ENCODE results near the gene COLEC11.

- TF ChIP-seq IRF1 (CRISPR knock-in tag; IDR thresholded peaks at IDR 0.05) (no peak), USF2 (CRISPR knock-in tag; IDR thresholded peaks at IDR 0.05) (no peak), CTCF (IDR thresholded peaks at IDR 0.05) (no peak), ATF1 (CRISPR knock-in tag; IDR thresholded peaks at IDR 0.05) (no peak), FOXP1 (CRISPR knock-in tag; IDR thresholded peaks at IDR 0.05; ENCODE audit: borderline replicate concordance) (no peak), ZMAT4 (CRISPR knock-in tag; IDR thresholded peaks at IDR 0.05) (no peak), NR1H2 (CRISPR knock-in tag; IDR thresholded peaks at IDR 0.05) (no peak)
These were observed 9.4 kb downstream of the COLEC11 start for GRCh38 chr2:3604207-3604877.
